Measurements from ENCODE around the gene EXD3. TPM values are rescaled to one million over a fixed set of nuclear protein-coding genes. Genes with fewer than 3 reads are reported as not detected.

EXD3 gene
- total and polyA plus RNA-seq, 9 of the 15 experiments (the other 6 are each of a cell fraction or from before 2014, with no cell fraction given) = 0.29 to 12.5 (median 3.9) TPM

- no peak overlapping the region for H3K27ac ChIP-seq (ENCODE audit: extremely low read depth, low read depth, low read length)
- ATAC-seq = no peak
- in situ Hi-C loops (cut with MboI) = no loop called here
- CTCF ChIA-PET (ENCODE audit: low intra/inter-chr PET ratio) = no interaction called here
- H3K9me1 ChIP-seq (ENCODE audit: control insufficient read depth, insufficient read depth, low read length) = no peaks in the 10 kb centered on the region
- H4K20me1 ChIP-seq (replicated peaks; ENCODE audit: control insufficient read depth, insufficient read depth, low read length) = no peaks in the 10 kb centered on the region
- H3K9ac ChIP-seq (ENCODE audit: insufficient read depth in 1 of 2, low read depth in 2 of 2, low read length in 2 of 2) = peak overlapping the region; percentile 1 to 97; a peak in 2 of 4 replicates
- peak overlapping the region; percentile 86; the same call in 1 of the 2 replicates for H2AFZ ChIP-seq (ENCODE audit: low read depth, low read length)
- peaks cover 12% of the 10 kb centered on the region for H3K79me2 ChIP-seq (ENCODE audit: control insufficient read depth, insufficient read depth, low read length)
- no peaks in the 10 kb centered on the region for H3K9me3 ChIP-seq (replicated peaks; ENCODE audit: control insufficient read depth, insufficient read depth, low read depth, low read length)
- no peaks in the 10 kb centered on the region for H3K27me3 ChIP-seq (ENCODE audit: control insufficient read depth in 2 of 2, insufficient read depth in 2 of 2, low read length in 2 of 2)
- H3K36me3 ChIP-seq (ENCODE audit: control insufficient read depth, insufficient read depth, low read length) = peaks cover 18% of the 10 kb centered on the region; the same call in 1 of the 3 replicates
- BruUV-seq (replicated peaks) = no TSS peak
- no peak for DNase-seq (ENCODE audit: extremely low read depth in 1 of 4, low spot score in 3 of 4)
- H3K4me1 ChIP-seq (replicated peaks in 1 of 2; ENCODE audit: control insufficient read depth in 2 of 2, insufficient read depth in 2 of 2, low read length in 2 of 2) = peaks cover 17 to 97% of the 10 kb centered on the region in 2 experiments
- peak overlapping the region; percentile 75 for H3K4me2 ChIP-seq (ENCODE audit: insufficient read depth, low read length)
- POLR2A ChIA-PET = no interaction called here
- no peak for FAIRE-seq
- intact Hi-C loops (cut with micrococcal nuclease) = loop anchor here (2.0 kb wide), 1 partner anchor 32 kb away; no protein-coding TSS in a partner anchor
- WGBS (ENCODE audit: insufficient coverage, low coverage, missing lambda C conversion rate) = 53% methylated on average over 5 of the region's 21 CpGs
- H3K4me3 ChIP-seq = no peak overlapping the region
- TF ChIP-seq THAP12 (CRISPR knock-in tag; IDR thresholded peaks at IDR 0.05) (0 out of 2 replicates have a peak, but pooled peaks have one; percentile 20), PYGO2 (tag; IDR thresholded peaks at IDR 0.05) (no peak), COPS2 (conservative IDR thresholded peaks at IDR 0.05) (no peak), SAFB2 (IDR thresholded peaks at IDR 0.05; ENCODE audit: borderline replicate concordance, low read depth, low read length, severe bottlenecking) (no peak), E2F6 (IDR thresholded peaks at IDR 0.05; ENCODE audit: borderline replicate concordance in 1 of 2, extremely low read depth in 1 of 2, insufficient read depth in 1 of 2, insufficient read length in 1 of 2, low read depth in 1 of 2, low read length in 1 of 2, poor library complexity in 1 of 2, severe bottlenecking in 1 of 2) (peak in 1 of 2 experiments; percentile 2), USF2 (CRISPR knock-in tag; IDR thresholded peaks at IDR 0.05) (no peak), HMGXB4 (CRISPR knock-in tag; IDR thresholded peaks at IDR 0.05) (no peak), ZNF740 (CRISPR knock-in tag; IDR thresholded peaks at IDR 0.05) (peak; percentile 44; the same call in 1 of the 2 replicates), ZNF740 (tag; IDR thresholded peaks at IDR 0.05) (no peak), ZNF174 (CRISPR knock-in tag; IDR thresholded peaks at IDR 0.05) (no peak), NFIX (CRISPR knock-in tag; IDR thresholded peaks at IDR 0.05; ENCODE audit: low read depth) (no peak), ZNF212 (CRISPR knock-in tag; IDR thresholded peaks at IDR 0.05) (no peak), SLC30A9 (CRISPR knock-in tag; IDR thresholded peaks at IDR 0.05) (no peak), SP1 (CRISPR knock-in tag; IDR thresholded peaks at IDR 0.05) (no peak)
These were observed 38.3 kb upstream of the EXD3 start for GRCh38 chr9:137461316-137461662.
